Peyer's patch (tissue), 4 donors: ENCODE measurements around the gene PTPRM.

Experiments
- POLR2A ChIP-seq, 2 donors: fragments of 450-650 bp; IDR thresholded peaks; one replicate each; pipeline ENCODE4 v1.5.1; 2017; ENCODE audit warnings: antibody characterized with exemption in 2 of 2, mild to moderate bottlenecking in 2 of 2, moderate library complexity in 2 of 2
- TF ChIP-seq, protein P1 (sequence below), 6 experiments: fragments of 450-650 bp in 4 of 6; fragments of 200-600 bp in 2 of 6; sonication (generic) in 1 of 6; IDR thresholded peaks; one replicate each; pipeline ENCODE4 v1.5.1; 2017 to 2019; ENCODE audit warnings: antibody characterized with exemption in 6 of 6, mild to moderate bottlenecking in 3 of 6, moderate library complexity in 1 of 6

DNA sequence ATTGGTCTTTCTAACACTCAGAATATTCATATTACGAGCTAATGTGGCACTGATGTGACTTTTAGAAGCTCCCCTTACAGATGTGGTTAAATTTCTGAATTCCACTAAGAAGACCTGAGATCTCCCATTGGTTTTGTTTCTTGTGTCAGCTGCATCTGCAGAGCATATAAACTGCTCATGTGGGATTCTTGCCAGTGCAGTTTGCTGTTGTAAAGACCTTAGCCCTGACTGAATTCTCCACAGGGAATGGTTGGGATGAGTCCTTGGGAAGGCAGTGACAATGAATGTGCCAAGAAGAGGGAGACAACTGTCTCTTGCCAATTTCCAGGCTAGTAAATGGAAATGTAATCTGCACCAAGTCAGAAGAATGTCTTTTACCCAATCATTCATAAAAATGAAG is 94.1 kb downstream of the PTPRM start:
- TF ChIP-seq, protein P1, sequence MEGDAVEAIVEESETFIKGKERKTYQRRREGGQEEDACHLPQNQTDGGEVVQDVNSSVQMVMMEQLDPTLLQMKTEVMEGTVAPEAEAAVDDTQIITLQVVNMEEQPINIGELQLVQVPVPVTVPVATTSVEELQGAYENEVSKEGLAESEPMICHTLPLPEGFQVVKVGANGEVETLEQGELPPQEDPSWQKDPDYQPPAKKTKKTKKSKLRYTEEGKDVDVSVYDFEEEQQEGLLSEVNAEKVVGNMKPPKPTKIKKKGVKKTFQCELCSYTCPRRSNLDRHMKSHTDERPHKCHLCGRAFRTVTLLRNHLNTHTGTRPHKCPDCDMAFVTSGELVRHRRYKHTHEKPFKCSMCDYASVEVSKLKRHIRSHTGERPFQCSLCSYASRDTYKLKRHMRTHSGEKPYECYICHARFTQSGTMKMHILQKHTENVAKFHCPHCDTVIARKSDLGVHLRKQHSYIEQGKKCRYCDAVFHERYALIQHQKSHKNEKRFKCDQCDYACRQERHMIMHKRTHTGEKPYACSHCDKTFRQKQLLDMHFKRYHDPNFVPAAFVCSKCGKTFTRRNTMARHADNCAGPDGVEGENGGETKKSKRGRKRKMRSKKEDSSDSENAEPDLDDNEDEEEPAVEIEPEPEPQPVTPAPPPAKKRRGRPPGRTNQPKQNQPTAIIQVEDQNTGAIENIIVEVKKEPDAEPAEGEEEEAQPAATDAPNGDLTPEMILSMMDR (IDR thresholded peaks at IDR 0.05), result no peak
- no peak for TF ChIP-seq POLR2A (IDR thresholded peaks at IDR 0.05)
